ENCODE data around the gene LCLAT1.

DNA sequence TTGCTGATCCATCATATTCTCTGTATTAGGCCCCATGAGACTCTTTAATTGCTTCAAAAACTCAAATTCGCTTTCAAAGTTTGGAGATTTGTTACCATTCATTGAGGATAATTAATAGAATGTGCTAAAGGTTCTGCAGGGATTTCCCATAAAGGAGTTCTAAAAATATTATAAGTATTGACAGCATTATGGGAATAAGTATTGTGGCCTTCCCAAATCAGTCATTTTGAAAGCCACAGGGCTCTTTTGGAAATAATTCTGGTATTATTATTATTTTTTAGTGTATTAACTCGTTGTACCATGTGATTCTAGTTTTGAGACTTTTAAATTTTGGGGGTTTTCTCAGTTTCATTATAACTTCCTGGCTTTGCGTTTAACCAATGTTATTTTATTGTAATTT, 37.1 kb downstream of the LCLAT1 start:
- TF ChIP-seq, protein P1, sequence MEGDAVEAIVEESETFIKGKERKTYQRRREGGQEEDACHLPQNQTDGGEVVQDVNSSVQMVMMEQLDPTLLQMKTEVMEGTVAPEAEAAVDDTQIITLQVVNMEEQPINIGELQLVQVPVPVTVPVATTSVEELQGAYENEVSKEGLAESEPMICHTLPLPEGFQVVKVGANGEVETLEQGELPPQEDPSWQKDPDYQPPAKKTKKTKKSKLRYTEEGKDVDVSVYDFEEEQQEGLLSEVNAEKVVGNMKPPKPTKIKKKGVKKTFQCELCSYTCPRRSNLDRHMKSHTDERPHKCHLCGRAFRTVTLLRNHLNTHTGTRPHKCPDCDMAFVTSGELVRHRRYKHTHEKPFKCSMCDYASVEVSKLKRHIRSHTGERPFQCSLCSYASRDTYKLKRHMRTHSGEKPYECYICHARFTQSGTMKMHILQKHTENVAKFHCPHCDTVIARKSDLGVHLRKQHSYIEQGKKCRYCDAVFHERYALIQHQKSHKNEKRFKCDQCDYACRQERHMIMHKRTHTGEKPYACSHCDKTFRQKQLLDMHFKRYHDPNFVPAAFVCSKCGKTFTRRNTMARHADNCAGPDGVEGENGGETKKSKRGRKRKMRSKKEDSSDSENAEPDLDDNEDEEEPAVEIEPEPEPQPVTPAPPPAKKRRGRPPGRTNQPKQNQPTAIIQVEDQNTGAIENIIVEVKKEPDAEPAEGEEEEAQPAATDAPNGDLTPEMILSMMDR (IDR thresholded peaks at IDR 0.05), result no peak
- no peak for TF ChIP-seq POLR2A (IDR thresholded peaks at IDR 0.05)

Measured in prostate gland (tissue), 2 donors.